GM18858 (cell line): ENCODE measurements around the gene TLE4.
"Not testable (repeated sequence)": the region's sequence is repeated elsewhere in the genome, so short reads cannot be mapped to it uniquely, and the experiment has no call there.

Source experiments
- ATAC-seq: cut with Tn5 transposase; IDR thresholded peaks from one replicate; pipeline ENCODE4 v1.9.1; 2021; ENCODE audit not compliant: unreplicated experiment

TLE4 gene

DNA sequence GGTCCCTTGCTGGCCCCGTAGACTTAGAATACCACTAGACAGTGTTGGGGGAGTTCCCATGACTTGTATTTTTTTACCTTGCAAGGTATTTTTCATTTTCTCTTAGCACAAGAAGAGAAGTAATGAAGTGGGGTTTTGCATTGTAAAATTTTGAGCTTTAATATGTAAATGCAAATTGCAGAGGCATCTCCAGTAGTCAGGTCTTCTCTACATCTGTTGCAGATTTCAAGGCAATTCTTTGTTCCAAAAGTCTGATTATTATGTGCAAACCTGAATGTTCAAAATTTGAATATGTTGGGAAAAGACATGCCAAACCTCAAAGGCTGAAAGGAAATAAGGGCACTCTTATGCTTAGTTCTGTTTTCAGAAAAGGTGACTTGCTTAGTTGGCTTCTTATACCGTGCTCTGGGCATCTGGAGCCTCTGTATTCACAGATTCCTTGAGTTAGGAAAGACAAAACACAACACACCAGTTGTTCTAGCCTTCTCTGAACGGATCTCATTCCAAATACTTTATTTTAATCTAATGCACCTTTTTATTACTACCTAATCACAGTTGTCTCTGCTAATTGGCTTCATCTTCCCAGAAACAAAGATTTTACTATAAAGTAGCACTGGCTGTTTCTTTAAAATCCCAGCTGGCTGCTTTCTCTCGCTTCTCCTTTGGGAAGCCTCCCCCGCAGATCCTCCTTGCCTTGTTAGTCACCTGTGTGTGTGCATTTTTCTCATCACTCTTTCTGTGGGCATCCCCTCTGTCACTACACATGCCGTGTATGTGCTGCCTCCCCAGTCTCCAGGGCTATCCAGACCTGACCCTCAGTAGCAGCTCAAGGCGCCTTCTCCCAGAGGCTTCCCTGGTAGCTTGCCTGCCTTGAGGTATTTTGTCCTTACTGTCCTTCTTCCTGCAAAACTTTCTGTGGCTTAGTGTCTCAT, 138.2 kb downstream of the TLE4 start:
- no peak for ATAC-seq

- no peak for ATAC-seq
These were observed 140.1 kb downstream of the TLE4 start for GRCh38 chr9:79711874-79712273.

DNA sequence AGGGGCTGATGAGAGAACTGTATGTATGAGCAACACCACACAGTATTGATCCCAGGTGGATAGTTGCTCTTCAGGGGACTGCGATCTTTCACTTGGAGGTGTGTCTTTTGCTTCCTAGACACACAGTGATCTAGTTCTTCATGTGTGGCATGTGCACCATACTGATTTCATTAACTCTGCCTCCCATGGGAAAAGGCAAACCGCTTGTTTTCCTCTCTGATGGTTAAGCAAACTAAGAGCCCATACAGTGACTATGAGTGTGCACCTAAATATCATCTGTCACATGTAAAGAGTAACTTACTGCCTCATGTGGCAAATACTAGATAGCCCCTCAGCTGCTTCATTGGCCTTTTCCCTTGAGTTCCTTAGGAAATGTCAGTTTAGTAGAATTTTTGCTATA, 147.3 kb downstream of the TLE4 start:
- ATAC-seq, result no peak

DNA sequence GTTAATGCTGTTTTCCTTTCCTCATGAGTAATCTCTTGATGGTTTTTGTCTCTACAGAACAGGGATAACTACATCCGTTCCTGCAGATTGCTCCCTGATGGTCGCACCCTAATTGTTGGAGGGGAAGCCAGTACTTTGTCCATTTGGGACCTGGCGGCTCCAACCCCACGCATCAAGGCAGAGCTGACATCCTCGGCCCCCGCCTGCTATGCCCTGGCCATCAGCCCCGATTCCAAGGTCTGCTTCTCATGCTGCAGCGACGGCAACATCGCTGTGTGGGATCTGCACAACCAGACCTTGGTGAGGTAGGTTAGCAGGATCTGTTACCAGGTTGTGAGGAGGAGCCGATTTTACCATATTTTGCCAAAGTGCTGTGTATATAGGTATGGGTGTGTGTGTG, 148.2 kb downstream of the TLE4 start:
- ATAC-seq, result no peak

GRCh38 chr9:79731171-79731890, 159.6 kb downstream of the TLE4 start:
- peak; percentile 86 for ATAC-seq

DNA sequence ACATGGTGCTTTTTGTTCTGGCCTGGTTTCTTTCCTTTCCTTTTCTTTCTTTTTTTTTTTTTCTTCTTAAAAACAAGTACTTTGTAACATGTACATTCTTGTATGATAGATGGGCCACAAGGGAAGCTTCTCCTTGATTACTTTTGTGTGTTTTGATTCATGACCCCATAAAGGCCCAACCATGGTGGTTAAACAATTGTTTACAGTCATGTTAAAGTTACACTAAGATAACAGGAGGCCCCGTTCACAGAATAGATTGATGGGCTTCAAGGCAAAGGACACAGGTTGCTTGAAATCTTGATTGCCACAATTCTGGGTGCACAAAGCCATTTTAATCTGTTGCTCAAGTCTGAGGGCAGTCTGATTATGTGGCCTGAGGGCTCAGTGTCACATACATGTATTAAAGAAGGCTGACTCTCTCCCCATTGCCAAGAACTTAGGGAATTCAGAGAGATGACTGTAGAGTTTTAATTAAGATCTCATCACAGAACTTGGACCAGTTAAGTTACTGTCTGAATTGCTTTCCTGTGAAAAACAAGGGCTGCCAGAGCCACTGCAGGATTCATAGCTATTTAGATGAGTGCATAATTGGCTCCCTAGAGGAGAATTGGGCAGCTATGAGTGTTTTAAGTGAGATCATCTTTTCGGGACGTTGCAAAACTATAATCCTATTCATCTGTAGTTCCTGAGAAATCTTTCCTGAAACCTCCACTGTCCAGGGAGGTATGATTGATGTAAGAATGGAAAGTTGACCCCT, 163.4 kb downstream of the TLE4 start:
- no peak for ATAC-seq

DNA sequence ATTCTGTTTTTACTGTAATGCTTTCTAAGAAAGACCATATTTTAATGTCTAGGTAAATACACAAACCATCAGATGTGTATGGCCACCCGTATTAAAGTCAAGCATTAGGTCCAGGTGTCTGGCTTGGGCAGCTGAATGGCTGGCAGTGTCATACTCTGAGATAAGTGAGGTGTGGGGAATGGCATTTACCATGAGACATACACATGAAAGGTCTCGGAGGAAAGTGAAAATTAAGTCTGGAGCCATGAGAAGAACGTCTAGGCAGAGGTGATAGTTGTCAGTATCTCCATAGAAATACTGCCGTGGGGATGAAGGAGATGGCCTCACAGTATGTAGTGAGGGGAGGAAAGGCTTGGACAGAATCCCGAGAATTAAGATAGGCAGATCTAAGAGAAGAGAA, 164.3 kb downstream of the TLE4 start:
- no peak for ATAC-seq

DNA sequence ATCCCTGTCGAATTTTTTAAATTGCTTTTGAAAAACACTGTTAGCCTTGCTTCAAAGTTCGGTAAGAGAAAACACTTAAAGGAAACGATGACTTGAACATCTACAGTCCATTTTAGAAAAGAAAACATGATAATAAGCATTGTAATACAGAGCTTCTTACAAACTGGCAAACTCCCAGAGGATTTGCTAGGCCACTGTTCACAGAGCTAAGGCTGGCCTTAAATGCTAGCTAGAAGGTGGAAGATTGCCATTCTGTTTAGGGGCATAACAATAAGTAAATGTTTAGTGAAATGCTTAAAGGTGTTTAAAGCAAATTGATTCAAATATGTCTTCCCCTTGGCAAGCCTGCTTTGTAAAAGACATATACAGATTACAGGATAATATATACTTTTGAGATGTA, 169.6 kb downstream of the TLE4 start:
- ATAC-seq, result no peak

- no peak for ATAC-seq
These were observed 170.5 kb downstream of the TLE4 start for GRCh38 chr9:79742110-79742721.

DNA sequence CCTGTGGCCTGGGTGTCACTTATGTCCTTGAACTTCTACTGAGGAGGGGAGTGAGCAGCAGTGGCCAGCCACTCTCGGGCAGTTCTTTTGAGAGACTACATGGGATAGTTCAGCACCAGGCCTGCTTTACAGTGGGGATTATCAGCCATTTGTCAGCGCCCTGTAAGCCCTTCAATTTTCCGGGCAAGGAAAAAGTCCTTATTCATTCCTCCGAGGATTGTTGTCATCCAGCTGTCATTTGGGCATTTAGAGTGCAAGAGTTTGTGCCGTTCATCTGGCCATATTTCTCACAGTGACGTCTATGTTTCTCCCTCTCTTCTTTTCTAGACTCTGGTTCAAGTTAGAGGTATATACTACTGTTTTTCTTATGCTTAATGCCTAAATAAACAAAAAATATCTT, 172.8 kb downstream of the TLE4 start:
- no peak for ATAC-seq

GRCh38 chr9:79745752-79746336, 174.1 kb downstream of the TLE4 start:
- ATAC-seq, result no peak

GRCh38 chr9:79751895-79752466, 180.2 kb downstream of the TLE4 start:
- not testable (repeated sequence) for ATAC-seq

DNA sequence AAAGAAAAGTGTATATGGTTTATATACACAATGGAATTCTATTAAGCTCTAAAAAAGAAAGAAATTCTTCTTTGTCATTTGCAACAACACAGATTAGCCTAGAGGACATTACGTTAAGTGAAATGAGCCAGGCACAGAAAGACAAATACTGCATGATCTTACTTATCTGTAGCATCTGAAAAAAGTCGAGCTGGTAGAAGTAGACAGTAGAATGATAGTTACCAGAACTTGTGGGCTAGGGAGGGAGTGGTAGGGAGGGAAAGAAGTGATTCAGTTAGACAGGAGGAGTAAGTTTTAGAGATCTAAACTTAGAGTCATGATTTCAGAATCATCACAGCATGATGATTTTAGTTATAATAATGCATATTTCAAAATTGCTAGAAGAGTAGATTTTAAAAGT, 184.6 kb downstream of the TLE4 start:
- no peak for ATAC-seq

GRCh38 chr9:79757074-79757473, 185.3 kb downstream of the TLE4 start:
- no peak for ATAC-seq

- no peak for ATAC-seq
These were observed 186.3 kb downstream of the TLE4 start for GRCh38 chr9:79757881-79758669.

GRCh38 chr9:79759460-79759859, 187.7 kb downstream of the TLE4 start:
- ATAC-seq, result no peak

GRCh38 chr9:79762070-79762469, 190.3 kb downstream of the TLE4 start:
- no peak for ATAC-seq

DNA sequence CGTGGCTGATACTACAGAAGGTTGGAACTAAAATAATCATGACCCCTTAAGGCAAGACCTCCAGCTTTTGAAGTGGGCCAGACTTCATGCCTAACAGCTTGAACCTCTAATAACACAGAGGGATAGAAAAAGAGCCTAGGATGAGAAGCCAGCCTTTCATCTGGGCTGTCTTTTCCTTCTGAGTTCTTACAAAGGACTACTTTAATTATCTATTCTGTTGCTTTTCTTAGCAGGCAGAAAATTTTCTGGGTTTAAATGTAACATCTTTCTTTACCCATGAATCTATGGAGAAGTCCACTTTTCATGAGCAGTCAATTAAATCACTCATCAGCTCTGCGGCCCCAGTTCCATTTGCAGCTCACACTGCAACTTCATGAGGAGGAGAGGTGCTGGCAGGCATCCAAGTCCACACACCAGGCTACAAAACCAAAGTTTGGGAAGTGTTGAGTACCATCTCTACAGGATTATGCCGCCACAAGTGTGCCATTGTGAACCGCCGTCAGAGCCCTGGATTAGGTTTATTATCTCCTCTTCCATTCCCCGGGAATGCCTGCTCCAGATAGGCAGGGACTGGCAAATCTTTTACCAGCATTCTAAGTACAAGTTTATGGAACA, 192.0 kb downstream of the TLE4 start:
- no peak for ATAC-seq

DNA sequence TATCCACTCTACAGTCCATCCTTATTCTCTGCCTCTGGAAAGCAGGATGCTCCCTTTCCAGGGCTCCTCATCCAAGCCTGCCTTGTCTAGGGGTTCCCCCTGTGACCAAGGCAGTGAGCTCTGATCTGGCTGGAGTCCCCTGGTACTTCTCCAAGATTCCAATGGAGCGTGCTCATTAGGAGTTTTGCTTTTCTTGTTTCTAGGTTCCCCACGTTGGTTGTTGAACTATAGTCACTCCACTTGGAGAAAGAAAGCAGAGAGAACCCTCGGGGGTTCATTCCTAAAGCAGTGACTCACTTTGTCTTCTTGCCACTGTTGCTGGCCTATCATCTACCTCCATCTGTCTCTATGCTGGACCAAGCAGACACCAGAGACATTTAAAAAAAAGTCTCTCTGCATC, 192.6 kb downstream of the TLE4 start:
- no peak for ATAC-seq
